ENCODE data around the gene BANP. TPM values are rescaled to one million over a fixed set of nuclear protein-coding genes. Genes with fewer than 3 reads are reported as not detected.

The BANP gene
- total RNA-seq, 2 experiments from 2014 or later: 39.6 to 58.0 TPM

DNA sequence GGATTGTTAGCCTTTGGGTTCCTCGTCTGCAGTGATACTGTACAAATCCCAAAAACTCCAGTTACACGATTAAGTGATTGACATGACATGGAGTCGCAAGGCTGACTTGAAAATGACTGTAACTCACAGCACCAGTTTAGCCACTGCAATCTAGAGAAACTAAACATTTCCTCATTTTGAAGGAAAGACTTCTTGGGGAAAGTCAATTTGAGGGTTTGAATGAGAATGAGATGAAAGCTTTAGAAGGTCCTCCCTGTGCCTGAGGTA, 4.8 kb downstream of the BANP start:
- no peak for TF ChIP-seq EZH2phosphoT487 (IDR thresholded peaks at IDR 0.05; ENCODE audit: borderline replicate concordance, low read depth, low read length)
- TF ChIP-seq CTCF (conservative IDR thresholded peaks at IDR 0.05; ENCODE audit: low read length): no peak
- ChIA-PET POLR2A (no interaction called here), CTCF (ENCODE audit: unreplicated experiment) (interaction anchor here (0.5 kb wide), 1 partner anchor 614 kb away, joined by 9 read pairs; the partner anchor contains the start of gene ZC3H18)
- peak overlapping the region; percentile 66 for H3K27ac ChIP-seq (ENCODE audit: low read depth, low read length, poor library complexity, severe bottlenecking)
- peaks cover 82% of the 10 kb centered on the region for H3K79me2 ChIP-seq (ENCODE audit: insufficient read depth, low read depth, low read length)
- intact Hi-C loops (cut with micrococcal nuclease; ENCODE audit: unreplicated experiment): loop anchor here (10.0 kb wide), 1 partner anchor 599 kb away; no protein-coding TSS in a partner anchor
- no peak overlapping the region for H2AFZ ChIP-seq (ENCODE audit: low read length)
- H3K4me3 ChIP-seq (ENCODE audit: low read depth, low read length, poor library complexity, severe bottlenecking): no peak overlapping the region
- H3K9me2 ChIP-seq (ENCODE audit: insufficient read depth, low read length): no peaks in the 10 kb centered on the region
- peaks cover 6% of the 10 kb centered on the region; the same call in 1 of the 2 replicates for H4K20me1 ChIP-seq (ENCODE audit: insufficient read depth, low read length)
- BruUV-seq (replicated peaks): no TSS peak
- H3K4me2 ChIP-seq (ENCODE audit: low read length): peak overlapping the region; percentile 54
- no peak for DNase-seq (ENCODE audit: low spot score)
- peaks cover 43% of the 10 kb centered on the region for H3K4me1 ChIP-seq (ENCODE audit: insufficient read depth, low read length, poor library complexity, severe bottlenecking)
- no peaks in the 10 kb centered on the region for H3K9me3 ChIP-seq (ENCODE audit: low read length)
- H3K36me3 ChIP-seq (ENCODE audit: insufficient read depth, low read length): peaks cover 51% of the 10 kb centered on the region; the same call in 1 of the 2 replicates

- TF ChIP-seq EZH2phosphoT487 (IDR thresholded peaks at IDR 0.05; ENCODE audit: borderline replicate concordance, low read depth, low read length) (no peak), CTCF (conservative IDR thresholded peaks at IDR 0.05; ENCODE audit: low read length) (peak; percentile 53; the same call in 1 of the 2 replicates)
- Histone ChIP-seq H3K4me1 (ENCODE audit: insufficient read depth, low read length, poor library complexity, severe bottlenecking) (peaks cover 43% of the 10 kb centered on the region), H3K4me3 (ENCODE audit: low read depth, low read length, poor library complexity, severe bottlenecking) (no peak overlapping the region), H4K20me1 (ENCODE audit: insufficient read depth, low read length) (peaks cover 6% of the 10 kb centered on the region; the same call in 1 of the 2 replicates), H3K27ac (ENCODE audit: low read depth, low read length, poor library complexity, severe bottlenecking) (peak overlapping the region; percentile 66), H3K9me2 (ENCODE audit: insufficient read depth, low read length) (no peaks in the 10 kb centered on the region), H3K9me3 (ENCODE audit: low read length) (no peaks in the 10 kb centered on the region), H3K79me2 (ENCODE audit: insufficient read depth, low read depth, low read length) (peaks cover 85% of the 10 kb centered on the region), H2AFZ (ENCODE audit: low read length) (no peak overlapping the region), H3K36me3 (ENCODE audit: insufficient read depth, low read length) (peaks cover 55% of the 10 kb centered on the region; the same call in 1 of the 2 replicates), H3K4me2 (ENCODE audit: low read length) (peak overlapping the region; percentile 54)
- ChIA-PET POLR2A (no interaction called here), CTCF (ENCODE audit: unreplicated experiment) (interaction anchor here (0.5 kb wide), 1 partner anchor 613 kb away, joined by 9 read pairs; the partner anchor contains the start of gene ZC3H18)
- peak; percentile 64 for DNase-seq (ENCODE audit: low spot score)
- BruUV-seq (replicated peaks): no TSS peak
- intact Hi-C loops (cut with micrococcal nuclease; ENCODE audit: unreplicated experiment): loop anchor here (10.0 kb wide), 1 partner anchor 598 kb away; no protein-coding TSS in a partner anchor
Measured at GRCh38 chr16:87956365-87957231, 5.4 kb downstream of the BANP start.
